CD4-positive, alpha-beta T cell (primary cell): ENCODE data around the gene CCL16. TPM values are rescaled to one million over a fixed set of nuclear protein-coding genes. Genes with fewer than 3 reads are reported as not detected.

Experiments
- ATAC-seq: fragments of 200-7000 bp; cut with Tn5 transposase; one replicate; pipeline ENCODE4 v1.10.0; 2022; ENCODE audit warnings: mild to moderate bottlenecking; ENCODE audit not compliant: poor library complexity
- CTCF ChIA-PET: fragments of 350-600 bp; sonication (Branson Sonifier 250); formaldehyde crosslinking; loops from one replicate; lab custom pipeline; 2021; ENCODE audit warnings: antibody characterized with exemption, inconsistent platforms; lab: Charles Lee
- POLR2A ChIA-PET: fragments of 350-600 bp; sonication (Branson Sonifier 250); formaldehyde crosslinking; loops from one replicate; lab custom pipeline; 2021; ENCODE audit warnings: antibody characterized with exemption, inconsistent platforms; lab: Charles Lee
- DNase-seq, 14 experiments: peaks; one replicate each; pipeline ENCODE4 v3.0.0-alpha.2; 2013 to 2020; ENCODE audit warnings: mixed read lengths in 2 of 14
- H3K27ac ChIP-seq, 2 donors: one replicate each; pipeline versions ENCODE4 v1.5.1 to v1.7.0; 2013; ENCODE audit warnings: low read length in 2 of 2, low read depth in 1 of 2, mild to moderate bottlenecking in 1 of 2
- H3K27me3 ChIP-seq, 2 experiments: 1 replicate in 1 of 2; 2 replicates in 1 of 2; pipeline versions ENCODE4 v1.6.1 to v1.7.0; 2013; ENCODE audit warnings: low read length in 2 of 2, control low read depth in 1 of 2, mild to moderate bottlenecking in 1 of 2, moderate library complexity in 1 of 2; ENCODE audit not compliant: insufficient read depth in 2 of 2, control insufficient read depth in 1 of 2
- H3K36me3 ChIP-seq: one replicate; pipeline ENCODE4 v1.6.1; 2013; ENCODE audit warnings: low read length, control low read depth; ENCODE audit not compliant: insufficient read depth
- H3K4me1 ChIP-seq: one replicate; pipeline ENCODE4 v1.6.1; 2013; ENCODE audit warnings: low read length, control low read depth; ENCODE audit not compliant: insufficient read depth
- H3K4me3 ChIP-seq: one replicate; pipeline ENCODE4 v1.5.1; 2013; ENCODE audit warnings: mild to moderate bottlenecking, low read length, moderate library complexity
- H3K9me3 ChIP-seq, 2 experiments: 1 replicate in 1 of 2; 2 replicates in 1 of 2; pipeline versions ENCODE4 v1.6.1 to v1.7.0; 2013; ENCODE audit warnings: low read length in 2 of 2, mild to moderate bottlenecking in 2 of 2, control low read depth in 1 of 2, moderate library complexity in 1 of 2; ENCODE audit not compliant: control insufficient read depth in 1 of 2, insufficient read depth in 1 of 2
- H3K27ac Mint-ChIP-seq: one replicate; pipeline ENCODE4 v1.8.0; 2020; ENCODE audit warnings: mixed read lengths
- H3K27me3 Mint-ChIP-seq: one replicate; pipeline ENCODE4 v1.8.0; 2021; ENCODE audit warnings: mixed read lengths
- H3K36me3 Mint-ChIP-seq: one replicate; pipeline ENCODE4 v1.8.0; 2021; ENCODE audit warnings: low read depth, mixed read lengths
- H3K4me1 Mint-ChIP-seq: one replicate; pipeline ENCODE4 v1.8.0; 2021; ENCODE audit warnings: low read depth, mixed read lengths
- H3K4me3 Mint-ChIP-seq: one replicate; pipeline ENCODE4 v1.8.0; 2020; ENCODE audit warnings: mild to moderate bottlenecking, mixed read lengths
- H3K9me3 Mint-ChIP-seq: one replicate; pipeline ENCODE4 v1.8.0; 2020; ENCODE audit warnings: mixed read lengths
- intact Hi-C, 2 experiments: fragments of 100-400 bp; cut with DNase I in 1 of 2; cut with micrococcal nuclease in 1 of 2; formaldehyde crosslinking; loops; one replicate each; pipeline versions ENCODE4 v1.15.1 to v1.9.0; 2023 to 2025; cut with DNase I, micrococcal nuclease
- total RNA-seq, 174 experiments: library from RNA in 2 of 174; stranded (reverse) in 2 of 174; gene quantifications; one replicate each; pipeline ENCODE4 v1.2.3 and lab custom pipeline; 2021 to 2026
- TF ChIP-seq, protein P1 (sequence below): fragments of 200-600 bp; IDR thresholded peaks from one replicate; pipeline ENCODE4 v1.8.0; 2022; ENCODE audit warnings: antibody characterized with exemption, mild to moderate bottlenecking

Gene CCL16
- total RNA-seq, 2 experiments from 2014 or later, result not detected

DNA sequence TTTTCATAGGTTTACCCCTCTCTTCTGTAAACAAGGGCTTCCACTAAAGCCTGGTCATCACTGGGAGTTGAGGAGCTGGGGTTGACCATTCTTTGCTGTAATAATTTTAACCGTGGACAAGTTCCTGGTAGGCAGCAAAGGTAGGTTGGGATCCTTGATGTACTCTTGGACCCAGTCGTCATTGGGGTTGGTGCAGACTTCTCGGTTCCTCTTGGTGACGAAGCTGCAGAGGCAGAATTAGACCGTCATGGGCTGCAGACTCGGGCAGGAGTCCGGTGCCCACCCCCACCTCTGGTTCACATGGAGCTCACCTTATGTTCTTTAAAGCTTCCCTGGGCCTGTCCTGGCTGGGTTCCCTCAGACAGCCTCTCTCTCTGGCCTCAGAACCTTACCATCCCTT, 3.8 kb downstream of the CCL16 start:
- Mint-ChIP-seq H3K9me3 (no peaks in the 10 kb centered on the region), H3K27me3 (peaks cover 19% of the 10 kb centered on the region)
- TF ChIP-seq, protein P1, sequence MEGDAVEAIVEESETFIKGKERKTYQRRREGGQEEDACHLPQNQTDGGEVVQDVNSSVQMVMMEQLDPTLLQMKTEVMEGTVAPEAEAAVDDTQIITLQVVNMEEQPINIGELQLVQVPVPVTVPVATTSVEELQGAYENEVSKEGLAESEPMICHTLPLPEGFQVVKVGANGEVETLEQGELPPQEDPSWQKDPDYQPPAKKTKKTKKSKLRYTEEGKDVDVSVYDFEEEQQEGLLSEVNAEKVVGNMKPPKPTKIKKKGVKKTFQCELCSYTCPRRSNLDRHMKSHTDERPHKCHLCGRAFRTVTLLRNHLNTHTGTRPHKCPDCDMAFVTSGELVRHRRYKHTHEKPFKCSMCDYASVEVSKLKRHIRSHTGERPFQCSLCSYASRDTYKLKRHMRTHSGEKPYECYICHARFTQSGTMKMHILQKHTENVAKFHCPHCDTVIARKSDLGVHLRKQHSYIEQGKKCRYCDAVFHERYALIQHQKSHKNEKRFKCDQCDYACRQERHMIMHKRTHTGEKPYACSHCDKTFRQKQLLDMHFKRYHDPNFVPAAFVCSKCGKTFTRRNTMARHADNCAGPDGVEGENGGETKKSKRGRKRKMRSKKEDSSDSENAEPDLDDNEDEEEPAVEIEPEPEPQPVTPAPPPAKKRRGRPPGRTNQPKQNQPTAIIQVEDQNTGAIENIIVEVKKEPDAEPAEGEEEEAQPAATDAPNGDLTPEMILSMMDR, result no peak

DNA sequence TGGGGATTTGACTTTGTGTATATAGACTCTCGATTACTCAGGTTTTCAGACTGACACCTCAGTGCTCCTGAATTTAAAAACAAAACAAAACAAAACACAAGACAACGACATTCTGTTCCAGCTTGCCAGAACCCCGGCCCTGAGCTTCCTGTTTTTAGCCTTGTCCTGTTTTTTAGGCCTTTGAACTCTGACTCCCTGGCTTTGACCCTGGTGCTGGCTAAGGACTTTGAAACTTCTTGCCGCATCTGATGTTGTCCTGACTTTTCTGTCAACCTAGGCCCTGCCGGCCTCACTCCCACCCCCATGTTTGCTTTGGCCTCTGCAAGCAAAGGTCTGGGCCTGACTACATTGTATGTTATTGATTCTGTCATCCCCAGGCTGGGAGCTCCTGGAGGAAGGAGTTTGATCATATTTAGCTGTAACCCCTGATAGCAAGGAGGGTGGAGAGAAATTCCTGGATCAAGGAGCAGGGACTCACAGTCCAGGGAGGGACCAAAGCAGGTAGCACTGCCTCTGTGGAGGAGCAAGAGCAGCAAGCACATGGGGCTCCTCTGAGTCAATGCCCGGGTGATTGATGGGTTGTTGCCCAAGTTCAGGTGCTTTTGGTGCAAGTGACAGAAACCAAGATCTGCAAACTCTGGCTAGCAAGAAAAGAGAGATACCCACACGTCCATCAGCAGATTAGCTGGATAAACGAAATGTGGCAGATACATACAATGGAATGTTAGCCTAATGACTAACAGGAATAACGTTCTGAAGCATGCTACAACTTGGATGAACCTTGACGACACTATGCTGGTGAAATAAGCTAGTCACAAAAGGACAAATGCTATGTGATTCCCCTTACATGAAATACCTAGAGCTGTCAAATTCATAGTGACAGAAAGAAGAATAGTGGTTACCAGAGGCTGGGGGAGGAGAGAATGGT, 7.7 kb downstream of the CCL16 start:
- Mint-ChIP-seq H3K27me3 (peaks cover 16% of the 10 kb centered on the region), H3K4me3 (no peak overlapping the region), H3K9me3 (no peaks in the 10 kb centered on the region), H3K27ac (no peak overlapping the region), H3K4me1 (no peaks in the 10 kb centered on the region), H3K36me3 (no peaks in the 10 kb centered on the region)
- TF ChIP-seq, protein P1, result no peak
- H3K9me3 ChIP-seq, result no peaks in the 10 kb centered on the region
- ChIA-PET POLR2A (no interaction called here), CTCF (no interaction called here)
- no peak for ATAC-seq
- no peaks in the 10 kb centered on the region for H3K27me3 ChIP-seq
- no peak overlapping the region for H3K4me3 ChIP-seq
- H3K27ac ChIP-seq, result no peak overlapping the region
- intact Hi-C loops, result no loop called here
- DNase-seq, result no peak
- H3K36me3 ChIP-seq, result no peaks in the 10 kb centered on the region
- peaks cover 3% of the 10 kb centered on the region for H3K4me1 ChIP-seq

More for the DNA sequence above, 3.8 kb downstream of the CCL16 start:
- H3K36me3 ChIP-seq, result no peaks in the 10 kb centered on the region
- H3K36me3 Mint-ChIP-seq, result no peaks in the 10 kb centered on the region
- no peaks in the 10 kb centered on the region for H3K27me3 ChIP-seq
- H3K27ac Mint-ChIP-seq, result no peak overlapping the region
- no peak overlapping the region for H3K27ac ChIP-seq
- DNase-seq (no peak), ATAC-seq (no peak)
- no peaks in the 10 kb centered on the region for H3K4me1 ChIP-seq
- CTCF ChIA-PET, result no interaction called here
- no peaks in the 10 kb centered on the region for H3K4me1 Mint-ChIP-seq
- no peak overlapping the region for H3K4me3 Mint-ChIP-seq
- H3K9me3 ChIP-seq, result no peaks in the 10 kb centered on the region
- no peak overlapping the region for H3K4me3 ChIP-seq
- POLR2A ChIA-PET, result no interaction called here
- intact Hi-C loops, result no loop called here

DNA sequence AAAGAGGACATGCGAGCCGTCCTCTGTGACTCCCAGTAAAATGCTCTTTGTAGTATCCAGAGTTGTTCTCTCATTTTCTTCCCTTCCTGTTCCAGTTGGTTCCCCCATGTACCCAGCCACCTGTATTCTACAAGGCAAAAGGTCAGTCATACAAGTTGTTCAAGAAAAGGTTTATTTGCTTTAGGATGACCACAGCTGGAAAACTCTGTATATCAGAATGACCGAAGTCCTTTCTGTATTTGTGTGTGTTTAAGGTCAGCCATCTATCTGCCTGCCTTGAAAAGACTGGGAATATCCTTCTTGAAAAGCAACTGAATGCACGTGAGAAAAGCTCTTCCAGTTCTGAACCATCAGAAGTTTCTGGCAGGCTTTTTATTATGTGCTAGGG, 8.4 kb downstream of the CCL16 start:
- Mint-ChIP-seq H3K4me3 (no peak overlapping the region), H3K27me3 (peaks cover 9% of the 10 kb centered on the region), H3K4me1 (no peaks in the 10 kb centered on the region), H3K9me3 (no peaks in the 10 kb centered on the region), H3K36me3 (no peaks in the 10 kb centered on the region), H3K27ac (no peak overlapping the region)
- no peak overlapping the region for H3K4me3 ChIP-seq
- no peaks in the 10 kb centered on the region for H3K36me3 ChIP-seq
- intact Hi-C loops, result no loop called here
- no peak for DNase-seq
- H3K27me3 ChIP-seq, result no peaks in the 10 kb centered on the region
- no peak for ATAC-seq
- TF ChIP-seq, protein P1, result no peak
- no peak overlapping the region for H3K27ac ChIP-seq
- peaks cover 3% of the 10 kb centered on the region for H3K4me1 ChIP-seq
- ChIA-PET CTCF (no interaction called here), POLR2A (no interaction called here)
- no peaks in the 10 kb centered on the region for H3K9me3 ChIP-seq
